SU-DHL-6 (cell line): ENCODE data around the gene SOS1.

Experiments
- H2AFZ ChIP-seq: fragments of 200-600 bp; sonication (generic); 2 replicates; pipeline ENCODE4 v1.6.1; 2014; ENCODE audit warnings: low read depth, mild to moderate bottlenecking, moderate library complexity, mixed read lengths, antibody characterized with exemption, low read length; ENCODE audit not compliant: severe bottlenecking
- H3F3A ChIP-seq: fragments of 200-600 bp; shearing (Covaris generic); 2 replicates; pipeline ENCODE4 v1.6.0; 2016; ENCODE audit warnings: antibody characterized with exemption, mild to moderate bottlenecking; ENCODE audit not compliant: insufficient read depth
- H3K27ac ChIP-seq: fragments of 200-600 bp; sonication (generic); 2 replicates; pipeline ENCODE4 v1.5.1; 2016; ENCODE audit warnings: low read depth, mild to moderate bottlenecking, low read length, moderate library complexity, mixed read lengths
- H3K27me3 ChIP-seq: fragments of 200-600 bp; sonication (generic), shearing (Covaris generic); 2 replicates; pipeline ENCODE4 v1.6.0; 2014; ENCODE audit warnings: mild to moderate bottlenecking, low read length
- H3K36me3 ChIP-seq: fragments of 200-600 bp; sonication (generic); 2 replicates; pipeline ENCODE4 v1.6.1; 2014; ENCODE audit warnings: mild to moderate bottlenecking, low read length, mixed read lengths
- H3K4me2 ChIP-seq: fragments of 300-600, 200-600 bp; shearing (Covaris generic), sonication (generic); 2 replicates; pipeline ENCODE4 v1.6.0; 2014; ENCODE audit warnings: low read length, low read depth, mild to moderate bottlenecking; ENCODE audit not compliant: poor library complexity, severe bottlenecking
- H3K4me3 ChIP-seq: fragments of 200-600 bp; sonication (generic); 2 replicates; pipeline ENCODE4 v1.5.1; 2014; ENCODE audit warnings: antibody characterized with exemption, low read length, mild to moderate bottlenecking, mixed read lengths; ENCODE audit not compliant: insufficient read depth, poor library complexity, severe bottlenecking
- H3K79me2 ChIP-seq: fragments of 200-600 bp; sonication (generic); 2 replicates; pipeline ENCODE4 v1.6.1; 2014; ENCODE audit warnings: mild to moderate bottlenecking, low read length, moderate library complexity; ENCODE audit not compliant: insufficient read depth
- H3K9ac ChIP-seq: fragments of 200-600 bp; sonication (generic); 2 replicates; pipeline ENCODE4 v1.7.0; 2014; ENCODE audit warnings: mild to moderate bottlenecking, low read length
- H3K9me2 ChIP-seq: fragments of 200-600 bp; sonication (generic); replicated peaks from 2 replicates; pipeline ENCODE4 v1.6.1; 2014; ENCODE audit warnings: low read length; ENCODE audit not compliant: insufficient read depth
- H3K9me3 ChIP-seq: fragments of 200-600 bp; sonication (generic); 2 replicates; pipeline ENCODE4 v1.6.1; 2014; ENCODE audit warnings: low read length, mixed read lengths; ENCODE audit not compliant: insufficient read depth
- H4K20me1 ChIP-seq: fragments of 200-600 bp; sonication (generic); 2 replicates; pipeline ENCODE4 v1.6.1; 2014; ENCODE audit warnings: low read depth, mild to moderate bottlenecking, antibody characterized with exemption, low read length, moderate library complexity, mixed read lengths
- EZH2phosphoT487 ChIP-seq: fragments of 200-600 bp; sonication (generic), shearing (Covaris generic); conservative IDR thresholded peaks from 2 replicates; pipeline ENCODE4 v1.6.1; 2018; ENCODE audit warnings: mild to moderate bottlenecking, antibody characterized with exemption, low read length, moderate library complexity, mixed read lengths
- TF ChIP-seq, protein P1 (sequence below): fragments of 200-600 bp; sonication (generic); IDR thresholded peaks from one replicate; pipeline ENCODE4 v1.5.1; 2017; ENCODE audit warnings: antibody characterized with exemption, mild to moderate bottlenecking, low read length, moderate library complexity; ENCODE audit not compliant: insufficient read depth, poor library complexity, severe bottlenecking

Gene SOS1

DNA sequence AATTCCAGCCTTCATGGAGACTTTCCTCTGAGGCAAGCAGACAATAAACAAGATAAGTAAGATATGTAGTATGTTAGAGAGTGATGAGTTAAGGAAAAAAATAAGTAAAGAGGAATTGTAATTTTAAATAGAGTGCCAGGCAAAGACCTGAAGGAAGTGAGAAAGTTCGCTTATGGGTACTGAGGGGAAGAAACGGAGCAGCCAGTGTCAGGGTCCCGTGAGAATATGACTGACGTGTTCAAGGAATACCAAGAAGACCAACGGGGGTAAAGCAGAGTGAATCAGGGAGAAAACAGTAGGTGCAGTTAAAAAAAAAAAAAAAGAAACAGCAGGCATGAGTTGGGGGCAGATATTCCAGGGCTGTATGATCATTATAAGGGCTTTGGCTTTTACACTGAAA lies 186.1 kb downstream of the SOS1 start:
- H3K4me2 ChIP-seq = no peak overlapping the region

DNA sequence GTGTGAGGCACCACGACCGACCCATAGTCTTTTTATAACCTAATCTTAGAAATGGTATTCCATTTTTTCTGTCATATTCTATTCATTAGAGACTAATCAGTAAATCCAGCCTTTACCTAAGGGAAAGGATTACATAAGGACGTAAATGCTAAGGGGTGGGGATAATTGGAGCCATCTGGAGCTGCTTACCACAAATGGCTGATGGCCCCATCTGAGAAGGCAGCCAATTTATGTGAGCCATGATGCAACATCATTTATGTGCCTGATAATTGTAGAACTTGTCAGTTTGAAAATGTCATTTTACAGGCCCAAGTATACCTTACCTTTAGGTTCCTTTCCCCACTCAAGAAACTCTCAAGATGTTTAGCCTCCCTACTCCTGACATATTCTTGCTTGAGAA lies 187.2 kb downstream of the SOS1 start:
- no peaks in the 10 kb centered on the region for H3K9me3 ChIP-seq
- H3K4me3 ChIP-seq = no peak overlapping the region
- no peak overlapping the region for H3K4me2 ChIP-seq
- no peaks in the 10 kb centered on the region for H3K79me2 ChIP-seq
- TF ChIP-seq, protein P1, sequence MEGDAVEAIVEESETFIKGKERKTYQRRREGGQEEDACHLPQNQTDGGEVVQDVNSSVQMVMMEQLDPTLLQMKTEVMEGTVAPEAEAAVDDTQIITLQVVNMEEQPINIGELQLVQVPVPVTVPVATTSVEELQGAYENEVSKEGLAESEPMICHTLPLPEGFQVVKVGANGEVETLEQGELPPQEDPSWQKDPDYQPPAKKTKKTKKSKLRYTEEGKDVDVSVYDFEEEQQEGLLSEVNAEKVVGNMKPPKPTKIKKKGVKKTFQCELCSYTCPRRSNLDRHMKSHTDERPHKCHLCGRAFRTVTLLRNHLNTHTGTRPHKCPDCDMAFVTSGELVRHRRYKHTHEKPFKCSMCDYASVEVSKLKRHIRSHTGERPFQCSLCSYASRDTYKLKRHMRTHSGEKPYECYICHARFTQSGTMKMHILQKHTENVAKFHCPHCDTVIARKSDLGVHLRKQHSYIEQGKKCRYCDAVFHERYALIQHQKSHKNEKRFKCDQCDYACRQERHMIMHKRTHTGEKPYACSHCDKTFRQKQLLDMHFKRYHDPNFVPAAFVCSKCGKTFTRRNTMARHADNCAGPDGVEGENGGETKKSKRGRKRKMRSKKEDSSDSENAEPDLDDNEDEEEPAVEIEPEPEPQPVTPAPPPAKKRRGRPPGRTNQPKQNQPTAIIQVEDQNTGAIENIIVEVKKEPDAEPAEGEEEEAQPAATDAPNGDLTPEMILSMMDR = no peak
- no peak for TF ChIP-seq EZH2phosphoT487
- no peak overlapping the region for H3K9ac ChIP-seq
- H3K27me3 ChIP-seq = no peaks in the 10 kb centered on the region
- no peaks in the 10 kb centered on the region for H4K20me1 ChIP-seq
- H3K36me3 ChIP-seq = no peaks in the 10 kb centered on the region
- H3F3A ChIP-seq = no peaks in the 10 kb centered on the region
- no peaks in the 10 kb centered on the region for H3K9me2 ChIP-seq
- no peak overlapping the region for H2AFZ ChIP-seq
- H3K27ac ChIP-seq = no peak overlapping the region

More for the DNA sequence above, 186.1 kb downstream of the SOS1 start:
- Histone ChIP-seq H3K9me3 (no peaks in the 10 kb centered on the region), H3K4me3 (no peak overlapping the region), H3K9ac (no peak overlapping the region), H3F3A (no peaks in the 10 kb centered on the region), H3K79me2 (no peaks in the 10 kb centered on the region), H3K36me3 (no peaks in the 10 kb centered on the region), H3K27me3 (no peaks in the 10 kb centered on the region), H3K9me2 (no peaks in the 10 kb centered on the region), H4K20me1 (no peaks in the 10 kb centered on the region), H3K27ac (no peak overlapping the region), H2AFZ (no peak overlapping the region)
- TF ChIP-seq EZH2phosphoT487 = no peak
- TF ChIP-seq, protein P1 = no peak

DNA sequence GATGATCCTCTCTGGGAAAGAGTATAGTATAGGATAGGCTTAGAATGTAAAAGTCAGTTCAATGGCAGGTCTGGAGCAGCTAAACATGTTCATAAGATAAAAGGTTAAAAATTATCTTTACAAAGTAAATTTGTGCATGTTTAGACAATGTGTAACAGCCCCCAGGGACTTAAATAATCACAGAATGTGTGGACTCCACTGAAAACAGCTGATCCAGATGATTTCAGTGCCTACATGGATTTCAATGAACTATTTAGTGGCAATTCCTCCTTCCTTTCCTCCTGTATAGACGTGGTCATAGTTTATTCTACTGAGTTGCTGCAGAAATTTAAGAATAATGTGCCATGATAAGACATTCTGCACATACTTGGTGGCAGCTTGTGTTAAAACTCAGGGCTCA lies 188.3 kb downstream of the SOS1 start:
- Histone ChIP-seq H3K4me3 (no peak overlapping the region), H3K36me3 (no peaks in the 10 kb centered on the region), H4K20me1 (no peaks in the 10 kb centered on the region), H3K9ac (no peak overlapping the region), H3K27me3 (no peaks in the 10 kb centered on the region), H3F3A (no peaks in the 10 kb centered on the region), H3K4me2 (no peak overlapping the region), H2AFZ (no peak overlapping the region), H3K9me3 (no peaks in the 10 kb centered on the region), H3K27ac (no peak overlapping the region), H3K9me2 (no peaks in the 10 kb centered on the region), H3K79me2 (no peaks in the 10 kb centered on the region)
- TF ChIP-seq, protein P1 = no peak
- TF ChIP-seq EZH2phosphoT487 = no peak
